ENCODE measurements around the gene MTLN.
"Not testable (repeated sequence)": the region's sequence is repeated elsewhere in the genome, so short reads cannot be mapped to it uniquely, and the experiment has no call there.

MTLN gene

GRCh38 chr2:110211938-110212858, at the start of gene MTLN:
Gene MTLN, minus strand, starts transcription at chr2:110212547. Its CDS starts 22 bp downstream, at chr2:110212525.
- peak; percentile 74 to 77 for DNase-seq

GRCh38 chr2:110261910-110262309, 49.6 kb upstream of the MTLN start:
- not testable (repeated sequence) for DNase-seq

- not testable (repeated sequence) for DNase-seq
Measured at GRCh38 chr2:110248081-110248795, 35.9 kb upstream of the MTLN start.

- DNase-seq: not testable (repeated sequence)
Measured at GRCh38 chr2:110245488-110246435, 33.4 kb upstream of the MTLN start.

GRCh38 chr2:110243283-110243682, 30.9 kb upstream of the MTLN start:
- DNase-seq: not testable (repeated sequence)

- not testable (repeated sequence) for DNase-seq
Measured at GRCh38 chr2:110234514-110234913, 22.2 kb upstream of the MTLN start.

- not testable (repeated sequence) for DNase-seq
Measured at GRCh38 chr2:110229886-110230285, 17.5 kb upstream of the MTLN start.

GRCh38 chr2:110222626-110223025, 10.3 kb upstream of the MTLN start:
- DNase-seq: not testable (repeated sequence)

GRCh38 chr2:110221938-110222337, 9.6 kb upstream of the MTLN start:
- no peak for DNase-seq

GRCh38 chr2:110220190-110220564, 7.8 kb upstream of the MTLN start:
- no peak for DNase-seq

- no peak for DNase-seq
Measured at GRCh38 chr2:110219496-110220189, 7.3 kb upstream of the MTLN start.

GRCh38 chr2:110218889-110219288, 6.5 kb upstream of the MTLN start:
- DNase-seq: not testable (repeated sequence)

- DNase-seq: no peak
Measured at GRCh38 chr2:110216803-110217202, 4.5 kb upstream of the MTLN start.

- DNase-seq: no peak
Measured at GRCh38 chr2:110216199-110216598, 3.9 kb upstream of the MTLN start.

- no peak for DNase-seq
Measured at GRCh38 chr2:110215566-110216158, 3.3 kb upstream of the MTLN start.

GRCh38 chr2:110215091-110215490, 2.7 kb upstream of the MTLN start:
- no peak for DNase-seq

- not testable (repeated sequence) for DNase-seq
Measured at GRCh38 chr2:110213522-110213921, 1.2 kb upstream of the MTLN start.

- no peak for DNase-seq
Measured at GRCh38 chr2:110205660-110206455, 6.5 kb downstream of the MTLN start.

- peak; percentile 84 to 85 for DNase-seq
Measured at GRCh38 chr2:110204408-110205385, 7.7 kb downstream of the MTLN start, which contains the start of gene NPHP1. Gene NPHP1, minus strand, starts transcription at chr2:110205013. Its CDS starts 45 bp downstream, at chr2:110204968.
